Subcutaneous adipose tissue (tissue), 4 donors: Measurements from ENCODE around the gene PRDM16. TPM values are rescaled to one million over a fixed set of nuclear protein-coding genes. Genes with fewer than 3 reads are reported as not detected.

ENCODE experiments used
- total RNA-seq, 4 donors: library from RNA; depleted of rRNA; stranded (reverse); fragments of >200 nt; gene quantifications; one replicate each; pipeline ENCODE4 v1.1.0, GENCODE V29; 2016
- TF ChIP-seq, protein P1 (sequence below): fragments of 450-650 bp; IDR thresholded peaks from one replicate; pipeline ENCODE4 v1.5.1; 2016; ENCODE audit warnings: low read depth, mild to moderate bottlenecking, control low read depth, antibody characterized with exemption, moderate library complexity

PRDM16 gene
- total RNA-seq, 4 donors from 2014 or later = 0.82 to 1.7 (median 1.1) TPM

- TF ChIP-seq, protein P1, sequence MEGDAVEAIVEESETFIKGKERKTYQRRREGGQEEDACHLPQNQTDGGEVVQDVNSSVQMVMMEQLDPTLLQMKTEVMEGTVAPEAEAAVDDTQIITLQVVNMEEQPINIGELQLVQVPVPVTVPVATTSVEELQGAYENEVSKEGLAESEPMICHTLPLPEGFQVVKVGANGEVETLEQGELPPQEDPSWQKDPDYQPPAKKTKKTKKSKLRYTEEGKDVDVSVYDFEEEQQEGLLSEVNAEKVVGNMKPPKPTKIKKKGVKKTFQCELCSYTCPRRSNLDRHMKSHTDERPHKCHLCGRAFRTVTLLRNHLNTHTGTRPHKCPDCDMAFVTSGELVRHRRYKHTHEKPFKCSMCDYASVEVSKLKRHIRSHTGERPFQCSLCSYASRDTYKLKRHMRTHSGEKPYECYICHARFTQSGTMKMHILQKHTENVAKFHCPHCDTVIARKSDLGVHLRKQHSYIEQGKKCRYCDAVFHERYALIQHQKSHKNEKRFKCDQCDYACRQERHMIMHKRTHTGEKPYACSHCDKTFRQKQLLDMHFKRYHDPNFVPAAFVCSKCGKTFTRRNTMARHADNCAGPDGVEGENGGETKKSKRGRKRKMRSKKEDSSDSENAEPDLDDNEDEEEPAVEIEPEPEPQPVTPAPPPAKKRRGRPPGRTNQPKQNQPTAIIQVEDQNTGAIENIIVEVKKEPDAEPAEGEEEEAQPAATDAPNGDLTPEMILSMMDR = no peak
Observed at GRCh38 chr1:3212453-3213355, 143.7 kb downstream of the PRDM16 start.

DNA sequence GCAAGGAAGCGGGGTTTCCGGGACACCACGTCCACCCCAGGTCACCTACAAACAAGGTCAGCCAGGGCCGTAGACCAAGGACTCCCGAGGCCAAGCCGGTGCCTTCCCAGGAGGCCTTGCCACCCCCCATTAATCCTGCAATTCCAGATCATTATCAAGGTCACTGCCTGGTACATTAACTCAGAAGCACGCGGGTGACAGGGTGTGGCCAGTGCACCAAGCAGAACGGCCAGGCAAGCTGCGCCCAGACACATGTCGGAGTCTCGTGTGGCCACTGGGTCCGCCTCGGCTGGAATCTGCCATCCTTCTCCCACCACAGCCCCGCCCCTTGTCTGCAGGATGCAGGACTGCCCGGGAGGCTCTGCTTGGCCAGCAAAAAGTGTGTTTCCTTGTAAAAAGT, 144.7 kb downstream of the PRDM16 start:
- TF ChIP-seq, protein P1 = no peak

GRCh38 chr1:3215198-3216014, 146.4 kb downstream of the PRDM16 start:
- TF ChIP-seq, protein P1 = no peak

DNA sequence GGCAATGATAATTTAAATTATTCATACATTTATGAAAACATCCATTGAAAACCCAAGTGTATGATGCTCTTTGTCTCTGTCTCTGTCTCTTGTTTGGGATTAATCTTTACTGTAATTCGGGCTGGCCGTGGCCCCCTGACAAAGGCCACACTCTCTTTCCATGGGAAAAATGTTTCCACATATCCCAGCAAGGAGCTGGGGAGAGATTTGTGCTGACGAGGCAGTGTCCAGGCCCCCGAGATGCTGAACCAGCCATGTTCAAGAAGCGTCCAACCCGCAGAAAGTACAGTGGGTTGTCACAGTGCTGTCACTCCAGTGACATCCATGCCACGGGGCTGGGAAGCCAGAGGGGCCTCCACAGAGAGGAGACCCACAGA, 147.0 kb downstream of the PRDM16 start:
- TF ChIP-seq, protein P1 = no peak

DNA sequence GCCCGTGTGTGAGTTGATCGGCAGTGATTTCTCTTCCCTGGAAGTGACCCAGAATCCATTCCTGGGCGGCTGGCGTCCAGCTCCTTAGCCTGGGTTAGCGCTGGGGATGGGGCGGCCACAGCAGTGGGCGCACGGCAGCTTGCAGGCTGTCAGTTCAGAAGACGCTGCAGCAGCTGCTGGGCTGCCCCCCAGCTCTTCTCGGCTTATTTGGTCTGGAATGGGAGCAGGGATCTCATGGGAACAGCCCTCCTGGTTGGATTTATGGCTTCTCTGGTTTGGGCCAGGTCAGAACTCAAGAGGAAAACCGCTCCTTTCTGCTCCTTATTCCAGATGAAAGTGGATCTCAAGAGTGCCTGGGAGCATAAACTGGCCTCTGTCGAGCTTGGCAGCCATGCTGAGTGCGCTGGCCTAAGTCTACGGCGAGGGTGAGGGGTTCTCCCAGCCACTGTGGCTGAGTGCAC, 148.2 kb downstream of the PRDM16 start:
- TF ChIP-seq, protein P1 = no peak

GRCh38 chr1:3217979-3218679, 149.1 kb downstream of the PRDM16 start:
- TF ChIP-seq, protein P1 = no peak
